HL-60 (cell line): ENCODE data around the gene OIT3.

Experiments
- DNase-seq, 2 experiments: peaks; one replicate each; pipeline ENCODE4 v3.0.0-alpha.2; 2010 to 2020; ENCODE audit warnings: low read depth in 1 of 2, low spot score in 1 of 2
- H3K27ac ChIP-seq: fragments of 250-450 bp; sonication (Bioruptor Pico); replicated peaks from 2 replicates; pipeline ENCODE4 v1.5.1; 2020; ENCODE audit warnings: mild to moderate bottlenecking, moderate library complexity
- H3K27me3 ChIP-seq: fragments of 250-450 bp; sonication (Bioruptor Pico); 2 replicates; pipeline ENCODE4 v1.5.1; 2021; ENCODE audit warnings: mild to moderate bottlenecking, moderate library complexity; ENCODE audit not compliant: insufficient read depth, poor library complexity, severe bottlenecking
- H3K4me3 ChIP-seq: replicated peaks from 2 replicates; pipeline ENCODE4 v1.5.1; 2011; ENCODE audit warnings: mild to moderate bottlenecking, control low read depth, low read length; ENCODE audit not compliant: insufficient read depth
- CTCF ChIP-seq: IDR thresholded peaks from one replicate; pipeline ENCODE4 v1.5.1; 2011; ENCODE audit warnings: low read length, control low read depth, inconsistent platforms; ENCODE audit not compliant: insufficient read depth
- GABPA ChIP-seq: IDR thresholded peaks from 2 replicates; pipeline ENCODE4 v1.6.1; 2012; ENCODE audit warnings: low read depth
- POLR2AphosphoS5 ChIP-seq: IDR thresholded peaks from 2 replicates; pipeline ENCODE4 v1.6.1; 2012; ENCODE audit warnings: low read depth
- SPI1 ChIP-seq: IDR thresholded peaks from 2 replicates; pipeline ENCODE4 v1.6.1; 2012; ENCODE audit warnings: low read depth, mild to moderate bottlenecking, borderline replicate concordance
- TF ChIP-seq, protein P1 (sequence below): IDR thresholded peaks from 2 replicates; pipeline ENCODE4 v1.6.1; 2012; ENCODE audit warnings: low read depth; ENCODE audit not compliant: insufficient replicate concordance

The OIT3 gene

DNA sequence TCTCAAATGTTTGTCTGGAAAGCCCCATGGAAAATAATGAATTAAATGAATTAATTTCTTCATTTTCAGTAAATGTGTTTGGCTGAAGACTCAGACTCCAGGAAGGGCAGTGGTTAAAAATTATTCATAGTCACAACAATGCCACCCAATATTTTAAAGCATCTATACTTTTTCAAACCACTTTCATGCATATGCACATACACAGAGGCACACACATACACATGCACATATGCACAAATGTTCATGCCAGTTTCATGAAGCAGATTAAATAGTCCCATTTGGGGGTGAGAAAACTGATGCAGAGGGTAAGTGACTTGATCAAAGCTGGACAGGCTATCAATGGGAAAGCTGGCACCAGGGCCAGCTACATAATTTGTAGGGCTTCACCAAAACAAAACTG is 62.5 kb downstream of the OIT3 start:
- no peak overlapping the region for H3K4me3 ChIP-seq
- no peak for DNase-seq
- no peak overlapping the region for H3K27ac ChIP-seq
- no peak for TF ChIP-seq POLR2AphosphoS5
- TF ChIP-seq, protein P1, sequence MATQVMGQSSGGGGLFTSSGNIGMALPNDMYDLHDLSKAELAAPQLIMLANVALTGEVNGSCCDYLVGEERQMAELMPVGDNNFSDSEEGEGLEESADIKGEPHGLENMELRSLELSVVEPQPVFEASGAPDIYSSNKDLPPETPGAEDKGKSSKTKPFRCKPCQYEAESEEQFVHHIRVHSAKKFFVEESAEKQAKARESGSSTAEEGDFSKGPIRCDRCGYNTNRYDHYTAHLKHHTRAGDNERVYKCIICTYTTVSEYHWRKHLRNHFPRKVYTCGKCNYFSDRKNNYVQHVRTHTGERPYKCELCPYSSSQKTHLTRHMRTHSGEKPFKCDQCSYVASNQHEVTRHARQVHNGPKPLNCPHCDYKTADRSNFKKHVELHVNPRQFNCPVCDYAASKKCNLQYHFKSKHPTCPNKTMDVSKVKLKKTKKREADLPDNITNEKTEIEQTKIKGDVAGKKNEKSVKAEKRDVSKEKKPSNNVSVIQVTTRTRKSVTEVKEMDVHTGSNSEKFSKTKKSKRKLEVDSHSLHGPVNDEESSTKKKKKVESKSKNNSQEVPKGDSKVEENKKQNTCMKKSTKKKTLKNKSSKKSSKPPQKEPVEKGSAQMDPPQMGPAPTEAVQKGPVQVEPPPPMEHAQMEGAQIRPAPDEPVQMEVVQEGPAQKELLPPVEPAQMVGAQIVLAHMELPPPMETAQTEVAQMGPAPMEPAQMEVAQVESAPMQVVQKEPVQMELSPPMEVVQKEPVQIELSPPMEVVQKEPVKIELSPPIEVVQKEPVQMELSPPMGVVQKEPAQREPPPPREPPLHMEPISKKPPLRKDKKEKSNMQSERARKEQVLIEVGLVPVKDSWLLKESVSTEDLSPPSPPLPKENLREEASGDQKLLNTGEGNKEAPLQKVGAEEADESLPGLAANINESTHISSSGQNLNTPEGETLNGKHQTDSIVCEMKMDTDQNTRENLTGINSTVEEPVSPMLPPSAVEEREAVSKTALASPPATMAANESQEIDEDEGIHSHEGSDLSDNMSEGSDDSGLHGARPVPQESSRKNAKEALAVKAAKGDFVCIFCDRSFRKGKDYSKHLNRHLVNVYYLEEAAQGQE: no peak
- H3K27me3 ChIP-seq: no peaks in the 10 kb centered on the region

DNA sequence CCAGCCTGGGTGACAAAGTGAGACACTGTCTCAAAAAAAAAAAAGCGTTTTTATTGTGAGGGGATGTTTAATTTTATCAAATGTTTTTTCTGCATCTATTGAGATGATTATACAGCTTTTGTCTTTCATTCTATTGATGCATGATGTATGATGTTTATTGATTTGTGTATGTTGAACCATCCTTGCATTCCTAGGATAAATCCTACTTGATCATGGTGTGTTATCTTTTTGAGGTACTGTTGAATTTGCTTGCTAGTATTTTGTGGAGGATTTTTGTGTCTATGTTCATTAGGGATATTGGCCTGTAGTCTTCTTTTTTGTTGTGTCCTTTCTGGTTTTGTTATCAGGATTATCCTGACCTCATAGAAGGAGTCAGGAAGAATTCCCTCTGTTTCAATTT is 83.3 kb downstream of the OIT3 start:
- H3K27ac ChIP-seq: no peak overlapping the region

DNA sequence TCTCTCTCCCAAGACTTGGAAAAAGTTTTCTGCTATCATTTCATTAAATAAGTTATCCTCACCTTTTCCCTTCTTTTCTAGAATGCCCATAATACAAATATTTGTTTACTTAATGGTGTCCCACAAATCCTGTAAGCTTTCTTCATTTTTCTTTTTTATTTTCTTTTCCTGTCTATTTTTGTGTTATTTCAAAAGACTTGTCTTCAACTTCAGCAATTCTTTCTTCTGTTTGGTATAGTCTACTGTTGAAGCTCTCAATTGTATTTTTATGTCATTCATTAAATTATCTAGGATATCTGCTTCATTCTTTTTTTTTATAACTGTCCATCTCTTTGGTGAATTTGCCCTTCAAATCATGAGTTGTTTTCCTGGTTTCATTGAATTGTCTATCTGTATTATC is 86.2 kb downstream of the OIT3 start:
- no peak for DNase-seq
- TF ChIP-seq CTCF (no peak), SPI1 (no peak), POLR2AphosphoS5 (no peak), GABPA (no peak)
- TF ChIP-seq, protein P1: no peak
- no peaks in the 10 kb centered on the region for H3K27me3 ChIP-seq
- H3K4me3 ChIP-seq: no peak overlapping the region
- H3K27ac ChIP-seq: no peak overlapping the region

More for the DNA sequence above, 83.3 kb downstream of the OIT3 start:
- no peak for DNase-seq
- Histone ChIP-seq H3K4me3 (no peak overlapping the region), H3K27me3 (no peaks in the 10 kb centered on the region)
- TF ChIP-seq SPI1: no peak
- no peak for TF ChIP-seq CTCF
- TF ChIP-seq POLR2AphosphoS5: no peak
- TF ChIP-seq, protein P1: no peak
- no peak for TF ChIP-seq GABPA

DNA sequence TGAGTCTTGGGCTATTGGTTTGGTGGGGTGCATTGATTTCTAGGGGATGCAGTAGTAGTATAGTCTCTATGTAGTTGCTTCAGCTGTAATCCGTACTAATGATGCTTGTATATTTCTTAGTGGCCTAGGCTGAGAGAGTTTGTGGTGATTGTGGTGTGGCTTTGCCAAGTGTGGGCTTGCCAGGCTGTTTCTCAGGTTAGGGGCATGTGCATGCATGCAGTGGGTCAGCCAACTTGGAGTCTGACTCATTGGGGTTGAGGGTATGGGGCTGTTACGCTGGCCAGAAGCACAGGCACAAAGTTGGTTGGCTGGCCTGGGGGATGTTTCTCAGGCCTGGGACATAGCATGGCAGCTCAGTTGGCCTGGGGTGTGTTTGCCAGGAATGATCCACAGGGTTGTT is 86.8 kb downstream of the OIT3 start:
- TF ChIP-seq, protein P1: no peak
- TF ChIP-seq SPI1 (no peak), GABPA (no peak), POLR2AphosphoS5 (no peak), CTCF (no peak)
- no peak for DNase-seq
- H3K4me3 ChIP-seq: no peak overlapping the region
- H3K27ac ChIP-seq: no peak overlapping the region
- no peaks in the 10 kb centered on the region for H3K27me3 ChIP-seq
